HG02610 (cell line): ENCODE measurements around the gene F11.
"Not testable (repeated sequence)": the region's sequence is repeated elsewhere in the genome, so short reads cannot be mapped to it uniquely, and the experiment has no call there.

Source experiments
- ATAC-seq: cut with Tn5 transposase; IDR thresholded peaks from one replicate; pipeline ENCODE4 v1.9.1; 2021; ENCODE audit warnings: mild to moderate bottlenecking, moderate library complexity; ENCODE audit not compliant: unreplicated experiment

F11 gene

GRCh38 chr4:186265683-186266652 lies at the start of gene F11:
Gene F11 (plus strand): TSS chr4:186266189. CDS start chr4:186267137, 948 bp downstream.
- ATAC-seq, result no peak

GRCh38 chr4:186216465-186217024 lies 49.4 kb upstream of the F11 start:
- ATAC-seq, result no peak

- ATAC-seq, result no peak
Measured at GRCh38 chr4:186217733-186218293, 48.2 kb upstream of the F11 start.

- no peak for ATAC-seq
Measured at GRCh38 chr4:186221624-186222023, 44.4 kb upstream of the F11 start.

GRCh38 chr4:186225848-186226247 lies 40.1 kb upstream of the F11 start:
- ATAC-seq, result no peak

GRCh38 chr4:186226521-186227189 lies 39.3 kb upstream of the F11 start:
- ATAC-seq, result no peak

GRCh38 chr4:186227221-186227620 lies 38.8 kb upstream of the F11 start, which contains the start of gene KLKB1:
Gene KLKB1 (plus strand): TSS chr4:186227507. CDS start chr4:186228196, 689 bp downstream.
- ATAC-seq, result no peak

GRCh38 chr4:186227744-186228513 lies 38.1 kb upstream of the F11 start:
- ATAC-seq, result no peak

- ATAC-seq, result no peak
Measured at GRCh38 chr4:186228514-186228894, 37.5 kb upstream of the F11 start.

GRCh38 chr4:186234367-186234766 lies 31.6 kb upstream of the F11 start:
- ATAC-seq, result no peak

- ATAC-seq, result no peak
Measured at GRCh38 chr4:186236126-186236525, 29.9 kb upstream of the F11 start.

GRCh38 chr4:186240452-186240847 lies 25.5 kb upstream of the F11 start:
- ATAC-seq, result no peak

- ATAC-seq, result no peak
Measured at GRCh38 chr4:186240848-186241491, 25.0 kb upstream of the F11 start.

GRCh38 chr4:186241616-186242015 lies 24.4 kb upstream of the F11 start:
- no peak for ATAC-seq

- ATAC-seq, result not testable (repeated sequence)
Measured at GRCh38 chr4:186242031-186242430, 24.0 kb upstream of the F11 start.

GRCh38 chr4:186243331-186243730 lies 22.7 kb upstream of the F11 start:
- no peak for ATAC-seq

- no peak for ATAC-seq
Measured at GRCh38 chr4:186244835-186245234, 21.2 kb upstream of the F11 start.

- ATAC-seq, result not testable (repeated sequence)
Measured at GRCh38 chr4:186247062-186247752, 18.8 kb upstream of the F11 start.

GRCh38 chr4:186248643-186249042 lies 17.3 kb upstream of the F11 start:
- no peak for ATAC-seq
